ENCODE measurements around the gene BTBD10.

DNA sequence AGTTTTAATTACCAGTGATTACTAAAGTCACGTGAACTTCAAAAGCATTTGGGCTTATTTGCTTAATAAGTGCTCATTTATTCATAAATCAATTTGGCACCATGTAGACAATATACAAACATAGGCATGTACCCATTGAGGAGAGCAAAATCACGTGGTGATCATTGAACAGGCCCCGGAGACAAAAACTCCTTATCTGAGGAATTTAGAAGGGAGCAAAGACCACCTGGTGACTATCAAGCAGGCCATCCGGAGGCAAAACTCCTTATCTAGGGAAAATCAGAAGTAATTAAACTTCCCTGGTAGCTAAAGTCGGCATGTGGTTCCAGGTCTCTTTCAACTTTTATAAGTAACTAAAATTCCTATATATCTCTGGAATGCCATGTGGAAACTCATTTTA is 5.7 kb upstream of the BTBD10 start:
- TF ChIP-seq, protein P1, sequence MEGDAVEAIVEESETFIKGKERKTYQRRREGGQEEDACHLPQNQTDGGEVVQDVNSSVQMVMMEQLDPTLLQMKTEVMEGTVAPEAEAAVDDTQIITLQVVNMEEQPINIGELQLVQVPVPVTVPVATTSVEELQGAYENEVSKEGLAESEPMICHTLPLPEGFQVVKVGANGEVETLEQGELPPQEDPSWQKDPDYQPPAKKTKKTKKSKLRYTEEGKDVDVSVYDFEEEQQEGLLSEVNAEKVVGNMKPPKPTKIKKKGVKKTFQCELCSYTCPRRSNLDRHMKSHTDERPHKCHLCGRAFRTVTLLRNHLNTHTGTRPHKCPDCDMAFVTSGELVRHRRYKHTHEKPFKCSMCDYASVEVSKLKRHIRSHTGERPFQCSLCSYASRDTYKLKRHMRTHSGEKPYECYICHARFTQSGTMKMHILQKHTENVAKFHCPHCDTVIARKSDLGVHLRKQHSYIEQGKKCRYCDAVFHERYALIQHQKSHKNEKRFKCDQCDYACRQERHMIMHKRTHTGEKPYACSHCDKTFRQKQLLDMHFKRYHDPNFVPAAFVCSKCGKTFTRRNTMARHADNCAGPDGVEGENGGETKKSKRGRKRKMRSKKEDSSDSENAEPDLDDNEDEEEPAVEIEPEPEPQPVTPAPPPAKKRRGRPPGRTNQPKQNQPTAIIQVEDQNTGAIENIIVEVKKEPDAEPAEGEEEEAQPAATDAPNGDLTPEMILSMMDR (IDR thresholded peaks at IDR 0.05): no peak
- TF ChIP-seq POLR2AphosphoS5 (IDR thresholded peaks at IDR 0.05): no peak
